Measurements from ENCODE around the gene CD2AP. TPM values are rescaled to one million over a fixed set of nuclear protein-coding genes. Genes with fewer than 3 reads are reported as not detected.

CD2AP gene
- total RNA-seq, 1 donor from 2014 or later: 68.8 TPM

DNA sequence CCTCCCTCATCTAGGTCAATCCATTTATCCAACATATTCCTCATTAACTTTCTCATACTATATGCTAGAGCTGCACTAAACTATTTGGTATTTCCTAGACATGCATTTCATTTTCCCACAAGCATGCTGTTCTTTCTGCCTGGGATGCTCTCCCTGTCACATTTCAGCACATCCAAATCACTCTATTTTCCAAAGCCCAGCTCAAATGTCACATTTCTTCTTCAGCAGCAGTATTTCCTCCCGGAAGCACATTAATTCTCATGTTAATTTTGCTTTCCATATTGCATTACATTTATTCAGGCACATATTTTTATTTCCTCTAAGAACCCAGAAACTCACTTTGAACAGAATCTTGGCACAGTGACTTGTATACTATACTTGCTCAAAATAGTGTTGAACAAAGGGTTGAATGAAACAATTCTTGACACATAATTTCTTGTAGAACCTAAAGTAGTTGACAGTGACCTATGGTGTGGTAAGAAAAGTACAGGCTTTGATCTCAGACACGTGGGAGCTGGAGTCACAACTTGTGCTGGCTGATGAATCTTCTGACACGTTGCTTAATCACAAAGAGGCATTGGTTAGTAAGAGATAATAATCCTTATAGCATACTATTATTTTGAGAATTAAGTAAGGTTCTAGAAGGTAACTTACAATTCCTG, 30.8 kb upstream of the CD2AP start:
- H3K9ac ChIP-seq (ENCODE audit: low read length): no peak overlapping the region
- H3K4me2 ChIP-seq (ENCODE audit: low read length): no peak overlapping the region
- Mint-ChIP-seq H3K27ac (ENCODE audit: unreplicated experiment) (no peak overlapping the region), H3K36me3 (ENCODE audit: low read depth, unreplicated experiment) (no peaks in the 10 kb centered on the region), H3K4me3 (ENCODE audit: unreplicated experiment) (no peak overlapping the region), H3K4me1 (ENCODE audit: low read depth, unreplicated experiment) (peaks cover 7% of the 10 kb centered on the region), H3K9me3 (ENCODE audit: unreplicated experiment) (no peaks in the 10 kb centered on the region), H3K27me3 (ENCODE audit: low read depth, unreplicated experiment) (no peaks in the 10 kb centered on the region)
- DNase-seq (ENCODE audit: low read depth) (peak; percentile 33), FAIRE-seq (no peak)
- H3K36me3 ChIP-seq (ENCODE audit: insufficient read depth, low read length): no peaks in the 10 kb centered on the region
- H3K9me3 ChIP-seq (ENCODE audit: insufficient read depth, low read depth, low read length): no peaks in the 10 kb centered on the region
- H2AFZ ChIP-seq (ENCODE audit: low read depth, low read length): no peak overlapping the region
- no peak overlapping the region for H3K4me3 ChIP-seq (ENCODE audit: insufficient read depth, low read depth, low read length)
- no peaks in the 10 kb centered on the region for H3K4me1 ChIP-seq (ENCODE audit: insufficient read depth, low read length)
- H3K79me2 ChIP-seq (ENCODE audit: insufficient read depth, low read length): no peaks in the 10 kb centered on the region
- no peaks in the 10 kb centered on the region for H3K27me3 ChIP-seq (ENCODE audit: insufficient read depth, low read length)
- H4K20me1 ChIP-seq (ENCODE audit: insufficient read depth, low read length): no peaks in the 10 kb centered on the region
- H3K27ac ChIP-seq (ENCODE audit: low read depth, low read length): no peak overlapping the region
- no peak for TF ChIP-seq EZH2 (IDR thresholded peaks at IDR 0.05; ENCODE audit: insufficient read depth, low read length)
- TF ChIP-seq, protein P1, sequence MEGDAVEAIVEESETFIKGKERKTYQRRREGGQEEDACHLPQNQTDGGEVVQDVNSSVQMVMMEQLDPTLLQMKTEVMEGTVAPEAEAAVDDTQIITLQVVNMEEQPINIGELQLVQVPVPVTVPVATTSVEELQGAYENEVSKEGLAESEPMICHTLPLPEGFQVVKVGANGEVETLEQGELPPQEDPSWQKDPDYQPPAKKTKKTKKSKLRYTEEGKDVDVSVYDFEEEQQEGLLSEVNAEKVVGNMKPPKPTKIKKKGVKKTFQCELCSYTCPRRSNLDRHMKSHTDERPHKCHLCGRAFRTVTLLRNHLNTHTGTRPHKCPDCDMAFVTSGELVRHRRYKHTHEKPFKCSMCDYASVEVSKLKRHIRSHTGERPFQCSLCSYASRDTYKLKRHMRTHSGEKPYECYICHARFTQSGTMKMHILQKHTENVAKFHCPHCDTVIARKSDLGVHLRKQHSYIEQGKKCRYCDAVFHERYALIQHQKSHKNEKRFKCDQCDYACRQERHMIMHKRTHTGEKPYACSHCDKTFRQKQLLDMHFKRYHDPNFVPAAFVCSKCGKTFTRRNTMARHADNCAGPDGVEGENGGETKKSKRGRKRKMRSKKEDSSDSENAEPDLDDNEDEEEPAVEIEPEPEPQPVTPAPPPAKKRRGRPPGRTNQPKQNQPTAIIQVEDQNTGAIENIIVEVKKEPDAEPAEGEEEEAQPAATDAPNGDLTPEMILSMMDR (IDR thresholded peaks at IDR 0.05; ENCODE audit: insufficient read depth, low read depth, low read length): no peak

DNA sequence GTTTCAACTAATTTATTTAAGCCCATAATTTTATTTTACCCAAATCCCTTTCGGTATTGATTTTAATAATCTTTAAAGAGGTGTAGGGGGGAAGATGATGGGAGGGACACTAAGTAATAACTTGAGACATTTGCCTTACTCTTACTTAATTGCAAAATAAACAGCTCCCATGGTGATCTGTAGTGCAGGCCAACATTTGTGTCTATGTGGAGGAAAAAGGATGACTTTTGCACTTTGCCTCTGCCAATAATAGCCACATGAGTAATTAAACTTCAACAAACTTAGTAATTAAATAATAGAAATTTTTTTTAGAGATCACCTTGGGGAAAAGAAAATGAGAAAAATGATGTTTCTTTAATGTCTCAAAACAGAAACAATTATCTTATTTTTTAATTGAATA, 29.9 kb upstream of the CD2AP start:
- FAIRE-seq: no peak
- Mint-ChIP-seq H3K27ac (ENCODE audit: unreplicated experiment) (no peak overlapping the region), H3K9me3 (ENCODE audit: unreplicated experiment) (no peaks in the 10 kb centered on the region)

DNA sequence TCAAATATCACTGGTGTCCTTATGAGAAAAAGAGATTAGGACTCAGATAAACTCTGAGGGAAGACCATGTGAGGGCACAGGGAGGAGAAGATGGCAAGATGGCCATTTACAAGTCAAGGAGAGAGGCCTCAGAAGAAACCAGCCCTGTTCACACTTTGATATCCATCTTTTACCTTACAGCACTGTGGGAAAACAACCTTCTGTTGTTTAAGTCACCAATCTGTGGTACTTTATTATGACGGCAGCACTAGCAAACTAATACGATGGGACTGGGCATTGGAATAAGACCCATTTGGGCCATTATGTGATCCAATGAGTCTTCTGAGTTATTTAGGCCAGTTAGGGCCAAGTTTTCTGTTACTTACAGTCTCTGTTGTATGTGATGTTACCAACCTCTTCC, 26.4 kb upstream of the CD2AP start:
- H3K4me2 ChIP-seq (ENCODE audit: low read length): no peak overlapping the region
- H2AFZ ChIP-seq (ENCODE audit: low read depth, low read length): no peak overlapping the region
- no peak overlapping the region for H3K4me3 ChIP-seq (ENCODE audit: insufficient read depth, low read depth, low read length)
- FAIRE-seq (no peak), DNase-seq (ENCODE audit: low read depth) (no peak)
- no peak overlapping the region for H3K9ac ChIP-seq (ENCODE audit: low read length)
- H3K4me1 ChIP-seq (ENCODE audit: insufficient read depth, low read length): no peaks in the 10 kb centered on the region
- no peak overlapping the region for H3K27ac Mint-ChIP-seq (ENCODE audit: unreplicated experiment)
- H3K27me3 Mint-ChIP-seq (ENCODE audit: low read depth, unreplicated experiment): no peaks in the 10 kb centered on the region
- H4K20me1 ChIP-seq (ENCODE audit: insufficient read depth, low read length): no peaks in the 10 kb centered on the region
- TF ChIP-seq EZH2 (IDR thresholded peaks at IDR 0.05; ENCODE audit: insufficient read depth, low read length): no peak
- TF ChIP-seq, protein P1 (IDR thresholded peaks at IDR 0.05; ENCODE audit: insufficient read depth, low read depth, low read length): no peak
- H3K9me3 Mint-ChIP-seq (ENCODE audit: unreplicated experiment): no peaks in the 10 kb centered on the region
- no peaks in the 10 kb centered on the region for H3K36me3 ChIP-seq (ENCODE audit: insufficient read depth, low read length)
- peaks cover 7% of the 10 kb centered on the region for H3K4me1 Mint-ChIP-seq (ENCODE audit: low read depth, unreplicated experiment)
- no peaks in the 10 kb centered on the region for H3K27me3 ChIP-seq (ENCODE audit: insufficient read depth, low read length)
- no peak overlapping the region for H3K27ac ChIP-seq (ENCODE audit: low read depth, low read length)
- no peak overlapping the region for H3K4me3 Mint-ChIP-seq (ENCODE audit: unreplicated experiment)
- no peaks in the 10 kb centered on the region for H3K9me3 ChIP-seq (ENCODE audit: insufficient read depth, low read depth, low read length)
- H3K79me2 ChIP-seq (ENCODE audit: insufficient read depth, low read length): no peaks in the 10 kb centered on the region
- no peaks in the 10 kb centered on the region for H3K36me3 Mint-ChIP-seq (ENCODE audit: low read depth, unreplicated experiment)

More for the DNA sequence above, 29.9 kb upstream of the CD2AP start:
- Histone ChIP-seq H3K4me3 (ENCODE audit: insufficient read depth, low read depth, low read length) (no peak overlapping the region), H3K27ac (ENCODE audit: low read depth, low read length) (no peak overlapping the region), H3K27me3 (ENCODE audit: insufficient read depth, low read length) (no peaks in the 10 kb centered on the region), H3K4me2 (ENCODE audit: low read length) (no peak overlapping the region), H3K9me3 (ENCODE audit: insufficient read depth, low read depth, low read length) (no peaks in the 10 kb centered on the region), H3K9ac (ENCODE audit: low read length) (no peak overlapping the region), H4K20me1 (ENCODE audit: insufficient read depth, low read length) (no peaks in the 10 kb centered on the region), H3K4me1 (ENCODE audit: insufficient read depth, low read length) (no peaks in the 10 kb centered on the region), H3K36me3 (ENCODE audit: insufficient read depth, low read length) (no peaks in the 10 kb centered on the region), H2AFZ (ENCODE audit: low read depth, low read length) (no peak overlapping the region), H3K79me2 (ENCODE audit: insufficient read depth, low read length) (no peaks in the 10 kb centered on the region)
- DNase-seq (ENCODE audit: low read depth): no peak
- peaks cover 7% of the 10 kb centered on the region for H3K4me1 Mint-ChIP-seq (ENCODE audit: low read depth, unreplicated experiment)
- no peaks in the 10 kb centered on the region for H3K27me3 Mint-ChIP-seq (ENCODE audit: low read depth, unreplicated experiment)
- no peaks in the 10 kb centered on the region for H3K36me3 Mint-ChIP-seq (ENCODE audit: low read depth, unreplicated experiment)
- H3K4me3 Mint-ChIP-seq (ENCODE audit: unreplicated experiment): no peak overlapping the region
- no peak for TF ChIP-seq EZH2 (IDR thresholded peaks at IDR 0.05; ENCODE audit: insufficient read depth, low read length)
- TF ChIP-seq, protein P1 (IDR thresholded peaks at IDR 0.05; ENCODE audit: insufficient read depth, low read depth, low read length): no peak
